Osteocyte (in vitro differentiated cells): ENCODE results near the gene TNRC6A. TPM values are rescaled to one million over a fixed set of nuclear protein-coding genes. Genes with fewer than 3 reads are reported as not detected.

Experiments
- DNase-seq: peaks from one replicate; pipeline ENCODE4 v3.0.0; 2021; ENCODE audit warnings: mixed read lengths; ENCODE audit not compliant: unreplicated experiment; ENCODE audit errors: extremely low spot score
- H3K27ac Mint-ChIP-seq: one replicate; pipeline ENCODE4 v1.8.0; 2021; ENCODE audit warnings: mild to moderate bottlenecking, mixed read lengths; ENCODE audit not compliant: unreplicated experiment
- H3K27me3 Mint-ChIP-seq: one replicate; pipeline ENCODE4 v1.8.0; 2021; ENCODE audit warnings: mixed read lengths; ENCODE audit not compliant: unreplicated experiment
- H3K36me3 Mint-ChIP-seq: one replicate; pipeline ENCODE4 v1.8.0; 2021; ENCODE audit warnings: mixed read lengths; ENCODE audit not compliant: unreplicated experiment
- H3K4me1 Mint-ChIP-seq: one replicate; pipeline ENCODE4 v1.8.0; 2021; ENCODE audit warnings: mixed read lengths; ENCODE audit not compliant: unreplicated experiment
- H3K4me3 Mint-ChIP-seq: one replicate; pipeline ENCODE4 v1.8.0; 2021; ENCODE audit warnings: mild to moderate bottlenecking, moderate library complexity, mixed read lengths; ENCODE audit not compliant: unreplicated experiment
- H3K9me3 Mint-ChIP-seq: one replicate; pipeline ENCODE4 v1.8.0; 2021; ENCODE audit warnings: mixed read lengths; ENCODE audit not compliant: unreplicated experiment
- total RNA-seq: library from RNA; stranded (reverse); gene quantifications from 2 replicates; pipeline ENCODE4 v1.2.1, GENCODE V29; 2021
- TF ChIP-seq, protein P1 (sequence below): fragments of 200-600 bp; sonication (generic); IDR thresholded peaks from 2 replicates; pipeline ENCODE4 v1.5.0; 2021; ENCODE audit warnings: antibody characterized with exemption, mild to moderate bottlenecking, moderate library complexity

TNRC6A gene
- total RNA-seq, 1 donor from 2014 or later = 68.0 TPM

DNA sequence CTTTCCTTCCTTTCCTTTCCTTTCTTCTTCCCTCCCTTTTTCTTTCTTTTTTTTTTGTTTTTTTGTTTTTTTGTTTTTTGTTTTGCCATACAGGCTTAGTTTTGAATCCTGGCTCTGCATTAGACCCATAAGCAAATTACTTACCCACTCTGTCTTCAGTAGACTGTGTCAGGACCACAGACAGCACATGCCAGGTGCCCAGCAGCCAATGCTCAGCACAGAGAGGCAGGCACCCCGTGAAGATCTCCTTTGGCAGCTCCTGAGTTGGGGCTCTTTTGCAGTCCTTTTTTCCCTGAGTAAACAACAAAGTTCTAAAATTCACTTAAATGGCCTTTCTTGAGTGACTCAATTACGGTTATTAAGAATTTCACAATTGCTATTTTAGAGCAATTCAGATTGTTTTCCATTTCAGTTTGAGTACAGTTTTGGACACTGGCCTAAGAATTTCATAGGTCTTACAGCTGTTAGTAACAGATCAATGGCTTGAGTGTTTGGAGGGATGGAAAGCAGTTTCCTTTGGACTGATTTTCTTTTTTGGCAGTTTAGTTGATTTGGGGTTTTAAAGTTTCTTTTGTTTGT is 90.1 kb downstream of the TNRC6A start:
- DNase-seq = no peak
- TF ChIP-seq, protein P1, sequence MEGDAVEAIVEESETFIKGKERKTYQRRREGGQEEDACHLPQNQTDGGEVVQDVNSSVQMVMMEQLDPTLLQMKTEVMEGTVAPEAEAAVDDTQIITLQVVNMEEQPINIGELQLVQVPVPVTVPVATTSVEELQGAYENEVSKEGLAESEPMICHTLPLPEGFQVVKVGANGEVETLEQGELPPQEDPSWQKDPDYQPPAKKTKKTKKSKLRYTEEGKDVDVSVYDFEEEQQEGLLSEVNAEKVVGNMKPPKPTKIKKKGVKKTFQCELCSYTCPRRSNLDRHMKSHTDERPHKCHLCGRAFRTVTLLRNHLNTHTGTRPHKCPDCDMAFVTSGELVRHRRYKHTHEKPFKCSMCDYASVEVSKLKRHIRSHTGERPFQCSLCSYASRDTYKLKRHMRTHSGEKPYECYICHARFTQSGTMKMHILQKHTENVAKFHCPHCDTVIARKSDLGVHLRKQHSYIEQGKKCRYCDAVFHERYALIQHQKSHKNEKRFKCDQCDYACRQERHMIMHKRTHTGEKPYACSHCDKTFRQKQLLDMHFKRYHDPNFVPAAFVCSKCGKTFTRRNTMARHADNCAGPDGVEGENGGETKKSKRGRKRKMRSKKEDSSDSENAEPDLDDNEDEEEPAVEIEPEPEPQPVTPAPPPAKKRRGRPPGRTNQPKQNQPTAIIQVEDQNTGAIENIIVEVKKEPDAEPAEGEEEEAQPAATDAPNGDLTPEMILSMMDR = no peak
- Mint-ChIP-seq H3K4me1 (no peaks in the 10 kb centered on the region), H3K4me3 (no peak overlapping the region), H3K27me3 (no peaks in the 10 kb centered on the region), H3K36me3 (peaks cover 70% of the 10 kb centered on the region), H3K27ac (no peak overlapping the region), H3K9me3 (no peaks in the 10 kb centered on the region)

DNA sequence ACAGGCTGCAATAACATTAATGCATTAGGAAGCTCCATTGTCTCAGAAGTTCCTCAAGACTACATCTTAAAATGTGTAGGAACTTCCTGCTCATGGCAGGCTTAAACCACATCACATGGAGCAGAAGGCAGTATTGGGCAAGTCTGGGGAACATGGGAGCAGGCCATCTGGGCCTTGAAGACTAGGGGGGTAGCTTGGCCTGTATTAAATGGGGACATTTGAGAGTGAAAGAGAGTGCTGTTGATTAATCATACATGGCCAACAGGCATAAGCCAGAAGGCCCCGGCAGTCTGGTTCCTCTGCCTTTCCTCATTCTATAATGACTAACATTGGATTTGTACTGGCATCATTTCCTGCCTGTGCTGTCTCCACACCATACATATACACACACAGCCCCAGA is 91.1 kb downstream of the TNRC6A start:
- no peaks in the 10 kb centered on the region for H3K27me3 Mint-ChIP-seq
- H3K27ac Mint-ChIP-seq = no peak overlapping the region
- H3K36me3 Mint-ChIP-seq = peaks cover 67% of the 10 kb centered on the region
- H3K9me3 Mint-ChIP-seq = no peaks in the 10 kb centered on the region
- no peaks in the 10 kb centered on the region for H3K4me1 Mint-ChIP-seq
- H3K4me3 Mint-ChIP-seq = no peak overlapping the region
- DNase-seq = no peak
- TF ChIP-seq, protein P1 = no peak

DNA sequence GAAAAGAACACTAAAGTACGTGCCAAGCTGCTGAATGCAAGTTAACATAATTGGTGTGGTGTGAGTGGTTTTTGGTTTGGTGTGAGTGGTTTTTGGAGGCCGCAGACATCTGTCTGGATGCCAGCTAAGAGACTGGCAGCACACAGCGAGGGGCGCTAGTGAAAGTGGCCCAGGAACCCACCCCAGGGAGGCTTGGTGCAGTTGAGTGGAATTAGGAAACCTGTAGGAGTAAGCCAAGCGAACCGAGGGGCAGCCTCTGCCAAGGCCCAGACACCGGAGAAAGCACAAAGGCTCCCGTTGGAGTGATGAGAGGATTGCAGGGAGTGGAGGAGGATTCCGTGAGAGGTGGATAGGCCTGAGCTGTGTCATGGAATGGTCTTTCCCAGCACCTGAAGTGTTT is 91.7 kb downstream of the TNRC6A start:
- no peak overlapping the region for H3K27ac Mint-ChIP-seq
- H3K4me1 Mint-ChIP-seq = no peaks in the 10 kb centered on the region
- peaks cover 69% of the 10 kb centered on the region for H3K36me3 Mint-ChIP-seq
- H3K27me3 Mint-ChIP-seq = no peaks in the 10 kb centered on the region
- H3K9me3 Mint-ChIP-seq = no peaks in the 10 kb centered on the region
- H3K4me3 Mint-ChIP-seq = no peak overlapping the region
- DNase-seq = no peak
- TF ChIP-seq, protein P1 = no peak

DNA sequence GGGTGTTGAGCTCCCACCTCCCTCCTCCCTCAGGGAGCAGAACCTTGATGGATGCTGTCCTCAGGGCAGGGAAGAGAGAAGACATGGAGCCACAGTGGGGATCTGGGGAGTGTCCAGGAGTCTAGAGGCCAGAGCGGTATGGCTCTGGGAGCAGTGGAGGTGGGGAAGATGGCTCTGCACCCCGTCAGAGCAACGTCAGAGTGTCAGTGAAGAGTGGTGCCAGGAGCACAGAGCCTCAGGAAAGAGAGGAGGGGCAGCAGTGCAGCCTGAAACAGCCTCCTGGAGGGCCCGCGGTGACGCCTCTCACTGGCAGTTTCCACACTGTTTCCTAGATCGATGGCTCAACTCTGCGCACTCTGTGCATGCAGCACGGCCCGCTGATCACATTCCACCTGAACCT is 93.1 kb downstream of the TNRC6A start:
- Mint-ChIP-seq H3K36me3 (peaks cover 72% of the 10 kb centered on the region), H3K9me3 (no peaks in the 10 kb centered on the region), H3K27me3 (no peaks in the 10 kb centered on the region), H3K4me1 (no peaks in the 10 kb centered on the region), H3K27ac (no peak overlapping the region), H3K4me3 (no peak overlapping the region)
- no peak for DNase-seq
- TF ChIP-seq, protein P1 = no peak

DNA sequence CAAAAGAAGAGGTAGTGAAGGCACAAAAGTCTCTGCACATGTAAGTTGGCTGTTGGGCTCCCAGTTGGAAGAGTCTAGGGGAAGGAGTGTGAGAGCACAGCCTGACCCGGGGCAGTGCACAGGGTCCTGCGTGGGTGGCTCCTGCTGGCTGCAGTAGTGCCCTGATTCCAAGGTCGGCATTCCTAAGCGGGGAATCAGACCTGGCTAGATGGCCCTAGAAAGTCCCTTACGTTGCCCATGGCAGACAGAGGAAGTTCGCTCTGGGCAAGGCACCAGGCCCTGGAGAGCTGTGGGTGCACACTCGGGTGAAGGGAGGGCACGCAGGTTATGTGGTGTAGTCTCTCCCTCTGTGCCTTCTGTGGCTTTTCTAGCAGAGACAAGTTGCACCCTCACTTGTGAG is 93.5 kb downstream of the TNRC6A start:
- no peaks in the 10 kb centered on the region for H3K27me3 Mint-ChIP-seq
- no peak overlapping the region for H3K4me3 Mint-ChIP-seq
- H3K4me1 Mint-ChIP-seq = no peaks in the 10 kb centered on the region
- H3K36me3 Mint-ChIP-seq = peaks cover 68% of the 10 kb centered on the region
- DNase-seq = no peak
- TF ChIP-seq, protein P1 = no peak
- H3K27ac Mint-ChIP-seq = no peak overlapping the region
- no peaks in the 10 kb centered on the region for H3K9me3 Mint-ChIP-seq
